Neural progenitor cell (in vitro differentiated cells): Measurements from ENCODE around the gene BSDC1. TPM values are rescaled to one million over a fixed set of nuclear protein-coding genes. Genes with fewer than 3 reads are reported as not detected.
A peak's percentile ranks its signal among the peaks of the same experiment; 100 is the strongest.

Source experiments
- DNase-seq: peaks from one replicate; pipeline ENCODE4 v3.0.0-alpha.2; 2016; ENCODE audit warnings: low spot score
- H2AFZ ChIP-seq: fragments of 200-600 bp; sonication (generic); replicated peaks from 2 replicates; pipeline ENCODE4 v1.6.1; 2016; ENCODE audit warnings: antibody characterized with exemption
- H3F3A ChIP-seq: fragments of 200-600 bp; sonication (generic); 2 replicates; pipeline ENCODE4 v1.6.1; 2016; ENCODE audit warnings: antibody characterized with exemption, low read depth
- H3K27ac ChIP-seq: fragments of 200-600 bp; sonication (generic); 2 replicates; pipeline ENCODE4 v1.5.1; 2016; ENCODE audit warnings: mild to moderate bottlenecking
- H3K27me3 ChIP-seq: fragments of 200-600 bp; sonication (generic); 2 replicates; pipeline ENCODE4 v1.6.1; 2016; ENCODE audit warnings: mild to moderate bottlenecking, moderate library complexity
- H3K36me3 ChIP-seq: fragments of 200-600 bp; sonication (generic); 2 replicates; pipeline ENCODE4 v1.5.1; 2016
- H3K4me1 ChIP-seq: fragments of 200-600 bp; sonication (generic); 2 replicates; pipeline ENCODE4 v1.6.1; 2016; ENCODE audit warnings: mixed run types
- H3K4me2 ChIP-seq: fragments of 200-600 bp; sonication (generic); 2 replicates; pipeline ENCODE4 v1.6.1; 2016
- H3K4me3 ChIP-seq: fragments of 200-600 bp; sonication (generic); 2 replicates; pipeline ENCODE4 v1.5.1; 2016
- H3K79me2 ChIP-seq: fragments of 200-600 bp; sonication (generic); 2 replicates; pipeline ENCODE4 v1.6.1; 2016; ENCODE audit warnings: low read depth
- H3K9ac ChIP-seq: fragments of 200-600 bp; sonication (generic); 2 replicates; pipeline ENCODE4 v1.6.1; 2016
- H3K9me3 ChIP-seq: fragments of 200-600 bp; sonication (generic); 2 replicates; pipeline ENCODE4 v1.5.1; 2016; ENCODE audit warnings: low read depth
- H4K20me1 ChIP-seq: fragments of 200-600 bp; sonication (generic); 2 replicates; pipeline ENCODE4 v1.6.1; 2016; ENCODE audit warnings: low read depth
- H3K27ac Mint-ChIP-seq: 3 replicates; pipeline ENCODE4 v1.8.0; 2021; ENCODE audit warnings: mixed read lengths
- H3K27me3 Mint-ChIP-seq: 2 replicates; pipeline ENCODE4 v1.8.0; 2022; ENCODE audit warnings: low read depth, mild to moderate bottlenecking, inconsistent platforms, moderate library complexity, mixed read lengths; ENCODE audit not compliant: insufficient read depth
- H3K36me3 Mint-ChIP-seq: 3 replicates; pipeline ENCODE4 v1.8.0; 2021; ENCODE audit warnings: mixed read lengths
- H3K4me1 Mint-ChIP-seq: 3 replicates; pipeline ENCODE4 v1.8.0; 2021; ENCODE audit warnings: mixed read lengths
- H3K4me3 Mint-ChIP-seq: 3 replicates; pipeline ENCODE4 v1.8.0; 2021; ENCODE audit warnings: mild to moderate bottlenecking, moderate library complexity, mixed read lengths
- H3K9me3 Mint-ChIP-seq: 3 replicates; pipeline ENCODE4 v1.8.0; 2020; ENCODE audit warnings: mixed read lengths
- EZH2 ChIP-seq: fragments of 200-600 bp; sonication (generic); IDR thresholded peaks from 2 replicates; pipeline ENCODE4 v1.6.1; 2017; ENCODE audit warnings: antibody characterized with exemption, mild to moderate bottlenecking, moderate library complexity
- EZH2phosphoT487 ChIP-seq: fragments of 200-600 bp; sonication (generic); IDR thresholded peaks from 2 replicates; pipeline ENCODE4 v1.6.1; 2017; ENCODE audit warnings: antibody characterized with exemption
- total RNA-seq: library from RNA; depleted of rRNA; stranded (reverse); fragments of >200 nt; gene quantifications from 2 replicates; pipeline ENCODE4 v1.2.3, GENCODE V29; 2015; ENCODE audit warnings: low replicate concordance
- TF ChIP-seq, protein P1 (sequence below): fragments of 200-600 bp; sonication (generic); IDR thresholded peaks from 2 replicates; pipeline ENCODE4 v1.5.1; 2017; ENCODE audit warnings: antibody characterized with exemption, mild to moderate bottlenecking

BSDC1 gene
- total RNA-seq, 1 donor from 2014 or later: 47.5 TPM

DNA sequence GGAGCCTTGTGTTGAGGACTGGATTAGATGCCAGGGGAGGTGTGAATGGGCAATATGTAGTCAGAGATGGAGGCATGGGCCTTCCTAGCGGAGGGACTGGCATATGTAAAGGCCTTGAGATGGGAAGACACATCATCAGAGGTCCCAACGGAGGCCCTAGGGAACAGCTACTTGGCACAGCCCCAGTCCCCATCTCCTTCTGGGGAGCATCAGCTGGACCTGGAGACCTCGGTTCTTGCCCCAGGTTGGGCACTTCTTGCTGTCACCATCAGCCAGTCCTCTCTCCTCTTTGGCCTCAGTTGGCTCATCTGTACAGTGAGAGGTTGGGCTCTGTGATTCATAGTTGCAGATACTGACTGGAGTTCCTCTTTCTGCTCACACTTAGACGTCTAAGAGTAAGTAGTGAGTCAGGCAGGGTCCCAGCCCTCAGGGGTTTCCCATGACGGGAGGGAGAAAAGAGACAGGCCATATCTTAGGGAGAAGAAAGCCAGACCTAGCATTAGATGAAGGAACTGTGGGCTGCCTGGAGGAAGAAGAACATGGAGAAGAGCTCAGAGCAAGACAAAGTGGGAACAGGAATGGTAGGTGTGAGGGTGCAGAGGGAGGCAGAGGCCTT, 54.8 kb downstream of the BSDC1 start:
- peaks cover 26% of the 10 kb centered on the region for H3K4me1 ChIP-seq
- peaks cover 13% of the 10 kb centered on the region for H4K20me1 ChIP-seq
- no peak overlapping the region for H3K4me2 ChIP-seq
- no peak overlapping the region for H3K9ac ChIP-seq
- peaks cover 21% of the 10 kb centered on the region for H3F3A ChIP-seq
- no peaks in the 10 kb centered on the region for H3K36me3 ChIP-seq
- Mint-ChIP-seq H3K27me3 (peaks cover 7% of the 10 kb centered on the region), H3K36me3 (peaks cover 4% of the 10 kb centered on the region), H3K9me3 (no peaks in the 10 kb centered on the region), H3K27ac (no peak overlapping the region), H3K4me1 (peaks cover 23% of the 10 kb centered on the region), H3K4me3 (no peak overlapping the region)
- H2AFZ ChIP-seq: no peak overlapping the region
- TF ChIP-seq, protein P1, sequence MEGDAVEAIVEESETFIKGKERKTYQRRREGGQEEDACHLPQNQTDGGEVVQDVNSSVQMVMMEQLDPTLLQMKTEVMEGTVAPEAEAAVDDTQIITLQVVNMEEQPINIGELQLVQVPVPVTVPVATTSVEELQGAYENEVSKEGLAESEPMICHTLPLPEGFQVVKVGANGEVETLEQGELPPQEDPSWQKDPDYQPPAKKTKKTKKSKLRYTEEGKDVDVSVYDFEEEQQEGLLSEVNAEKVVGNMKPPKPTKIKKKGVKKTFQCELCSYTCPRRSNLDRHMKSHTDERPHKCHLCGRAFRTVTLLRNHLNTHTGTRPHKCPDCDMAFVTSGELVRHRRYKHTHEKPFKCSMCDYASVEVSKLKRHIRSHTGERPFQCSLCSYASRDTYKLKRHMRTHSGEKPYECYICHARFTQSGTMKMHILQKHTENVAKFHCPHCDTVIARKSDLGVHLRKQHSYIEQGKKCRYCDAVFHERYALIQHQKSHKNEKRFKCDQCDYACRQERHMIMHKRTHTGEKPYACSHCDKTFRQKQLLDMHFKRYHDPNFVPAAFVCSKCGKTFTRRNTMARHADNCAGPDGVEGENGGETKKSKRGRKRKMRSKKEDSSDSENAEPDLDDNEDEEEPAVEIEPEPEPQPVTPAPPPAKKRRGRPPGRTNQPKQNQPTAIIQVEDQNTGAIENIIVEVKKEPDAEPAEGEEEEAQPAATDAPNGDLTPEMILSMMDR: no peak
- no peak for TF ChIP-seq EZH2phosphoT487
- no peak for TF ChIP-seq EZH2
- no peak overlapping the region for H3K4me3 ChIP-seq
- H3K27me3 ChIP-seq: peaks cover 7% of the 10 kb centered on the region
- no peak overlapping the region for H3K27ac ChIP-seq
- no peaks in the 10 kb centered on the region for H3K9me3 ChIP-seq
- H3K79me2 ChIP-seq: peaks cover 15% of the 10 kb centered on the region
- DNase-seq: no peak

DNA sequence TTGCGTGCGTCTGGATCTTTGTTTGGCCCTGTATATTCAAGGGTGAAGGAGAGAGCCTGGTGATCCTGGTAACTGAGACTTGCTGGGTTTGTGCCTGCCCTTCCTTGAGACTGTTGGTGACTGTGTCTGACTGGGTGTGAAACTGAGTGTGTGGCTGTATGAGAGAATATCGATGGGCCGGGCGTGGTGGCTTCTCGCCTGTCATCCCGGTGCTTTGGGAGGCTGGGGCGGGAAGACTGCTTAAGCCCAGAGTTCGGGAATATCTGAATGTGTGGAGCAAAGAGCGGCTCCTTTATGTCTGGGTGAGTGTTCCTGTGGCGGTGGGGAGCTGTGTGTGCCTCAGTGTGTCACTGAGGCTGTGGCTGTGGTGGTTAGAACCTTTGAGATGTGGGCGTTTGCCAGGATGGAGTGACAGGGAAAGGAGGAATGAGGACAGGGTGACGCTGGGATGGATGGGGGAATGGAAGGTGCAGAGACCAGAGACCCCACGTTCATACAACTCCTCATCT, 55.5 kb downstream of the BSDC1 start:
- Histone ChIP-seq H3F3A (peaks cover 29% of the 10 kb centered on the region), H3K4me2 (peak overlapping the region; percentile 42), H3K4me1 (peaks cover 34% of the 10 kb centered on the region), H3K4me3 (no peak overlapping the region), H3K9ac (no peak overlapping the region), H3K9me3 (no peaks in the 10 kb centered on the region), H3K27me3 (peaks cover 7% of the 10 kb centered on the region), H3K36me3 (peaks cover under 1% of the 10 kb centered on the region), H3K27ac (no peak overlapping the region), H3K79me2 (peaks cover 23% of the 10 kb centered on the region), H4K20me1 (peaks cover 21% of the 10 kb centered on the region), H2AFZ (no peak overlapping the region)
- TF ChIP-seq EZH2 (no peak), EZH2phosphoT487 (no peak)
- TF ChIP-seq, protein P1: no peak
- Mint-ChIP-seq H3K4me3 (peak overlapping the region; percentile 44), H3K9me3 (no peaks in the 10 kb centered on the region), H3K27ac (peak overlapping the region; percentile 61), H3K27me3 (peaks cover 14% of the 10 kb centered on the region), H3K36me3 (peaks cover 11% of the 10 kb centered on the region), H3K4me1 (peaks cover 30% of the 10 kb centered on the region)
- no peak for DNase-seq

DNA sequence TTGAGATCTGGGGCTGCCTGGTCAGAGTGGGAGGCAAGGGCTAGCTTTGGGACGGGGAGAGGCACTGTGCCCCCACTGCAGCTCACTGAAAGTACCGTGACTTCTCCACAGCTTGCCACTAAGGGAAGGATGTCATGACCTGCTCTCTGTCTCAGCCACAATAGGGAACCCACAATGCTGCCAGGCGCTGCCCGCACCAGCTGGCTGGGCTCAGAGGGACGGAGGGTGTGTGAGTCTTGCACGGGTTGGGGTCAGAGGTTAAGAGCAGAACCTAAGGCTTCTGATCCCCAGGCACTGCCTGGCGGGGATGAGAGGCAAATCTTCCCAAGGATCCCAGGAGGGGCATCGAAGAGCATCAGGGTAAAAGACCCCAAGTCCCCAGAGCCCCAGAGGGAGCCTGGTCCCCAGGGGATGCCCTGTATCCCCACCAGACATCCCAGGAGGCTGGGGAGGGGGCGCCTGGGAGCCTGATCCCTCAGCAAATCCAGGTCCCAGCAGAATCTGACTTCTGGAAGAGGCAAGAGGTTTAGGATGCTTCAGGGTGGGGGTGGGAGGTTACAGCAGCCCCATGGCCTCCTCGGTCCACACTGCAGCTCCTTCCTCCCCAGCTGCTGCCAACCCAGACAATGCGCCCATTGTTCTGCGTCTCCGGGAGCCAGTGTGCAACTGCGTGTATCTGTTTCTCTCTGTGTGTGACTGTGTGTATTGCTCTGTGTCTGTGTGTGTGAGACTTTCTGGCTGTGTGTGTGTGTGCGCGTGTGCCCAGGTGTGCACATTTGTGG, 56.2 kb downstream of the BSDC1 start:
- peaks cover 34% of the 10 kb centered on the region for H3K4me1 Mint-ChIP-seq
- no peak overlapping the region for H2AFZ ChIP-seq
- peaks cover 6% of the 10 kb centered on the region for H3K36me3 ChIP-seq
- TF ChIP-seq, protein P1: no peak
- TF ChIP-seq EZH2phosphoT487: no peak
- no peak for TF ChIP-seq EZH2
- peak overlapping the region; percentile 42 for H3K4me2 ChIP-seq
- peak overlapping the region; percentile 66 for H3K4me3 Mint-ChIP-seq
- peak; percentile 57 for DNase-seq
- peaks cover 28% of the 10 kb centered on the region for H4K20me1 ChIP-seq
- peaks cover 36% of the 10 kb centered on the region for H3F3A ChIP-seq
- peak overlapping the region; percentile 61 for H3K27ac Mint-ChIP-seq
- H3K9me3 Mint-ChIP-seq: no peaks in the 10 kb centered on the region
- peaks cover 36% of the 10 kb centered on the region for H3K4me1 ChIP-seq
- H3K4me3 ChIP-seq: no peak overlapping the region
- peaks cover 14% of the 10 kb centered on the region for H3K36me3 Mint-ChIP-seq
- H3K79me2 ChIP-seq: peaks cover 30% of the 10 kb centered on the region
- no peak overlapping the region for H3K27ac ChIP-seq
- no peaks in the 10 kb centered on the region for H3K9me3 ChIP-seq
- peaks cover 7% of the 10 kb centered on the region for H3K27me3 ChIP-seq
- peaks cover 17% of the 10 kb centered on the region for H3K27me3 Mint-ChIP-seq
- H3K9ac ChIP-seq: no peak overlapping the region
